Calu3 (cell line): ENCODE results near the gene COL5A1. TPM values are rescaled to one million over a fixed set of nuclear protein-coding genes. Genes with fewer than 3 reads are reported as not detected.

Experiments used
- BruUV-seq: library from RNA; stranded (reverse); fragments of 400-500 nt; replicated peaks from 2 replicates; lab custom pipeline; 2021; lab: Mats Ljungman, UMichigan
- CTCF ChIA-PET: fragments of 300-600 bp; sonication (Branson Sonifier 250); formaldehyde crosslinking; loops from one replicate; lab custom pipeline; 2022; ENCODE audit warnings: antibody characterized with exemption; lab: Charles Lee
- DNase-seq: peaks from one replicate; pipeline ENCODE4 v3.0.0; 2022
- H3K27ac Mint-ChIP-seq: one replicate; pipeline ENCODE4 v1.8.0; 2022; ENCODE audit warnings: mixed read lengths; ENCODE audit not compliant: unreplicated experiment
- H3K27me3 Mint-ChIP-seq: one replicate; pipeline ENCODE4 v1.8.0; 2022; ENCODE audit warnings: mixed read lengths; ENCODE audit not compliant: unreplicated experiment
- H3K36me3 Mint-ChIP-seq: one replicate; pipeline ENCODE4 v1.8.0; 2022; ENCODE audit warnings: mild to moderate bottlenecking, moderate library complexity, mixed read lengths; ENCODE audit not compliant: insufficient read depth, unreplicated experiment
- H3K4me1 Mint-ChIP-seq: one replicate; pipeline ENCODE4 v1.8.0; 2022; ENCODE audit warnings: mild to moderate bottlenecking, low read depth, mixed read lengths; ENCODE audit not compliant: unreplicated experiment
- H3K4me3 Mint-ChIP-seq: one replicate; pipeline ENCODE4 v1.8.0; 2022; ENCODE audit warnings: mild to moderate bottlenecking, low read depth, moderate library complexity, mixed read lengths; ENCODE audit not compliant: unreplicated experiment
- H3K9me3 Mint-ChIP-seq: one replicate; pipeline ENCODE4 v1.8.0; 2022; ENCODE audit warnings: low read depth, mixed read lengths; ENCODE audit not compliant: unreplicated experiment
- intact Hi-C: fragments of 100-400 bp; cut with micrococcal nuclease; formaldehyde crosslinking; loops from one replicate; pipeline ENCODE4 v1.10.0; 2022; ENCODE audit not compliant: unreplicated experiment
- total RNA-seq: library from RNA; stranded (reverse); gene quantifications from 2 replicates; pipeline ENCODE4 v1.2.3, GENCODE V29; 2022
- TF ChIP-seq, protein P1 (sequence below): fragments of 200-600 bp; IDR thresholded peaks from one replicate; pipeline ENCODE4 v1.8.0; 2022; ENCODE audit warnings: antibody characterized with exemption; ENCODE audit not compliant: unreplicated experiment

The COL5A1 gene
- total RNA-seq, 1 experiment from 2014 or later: not detected

DNA sequence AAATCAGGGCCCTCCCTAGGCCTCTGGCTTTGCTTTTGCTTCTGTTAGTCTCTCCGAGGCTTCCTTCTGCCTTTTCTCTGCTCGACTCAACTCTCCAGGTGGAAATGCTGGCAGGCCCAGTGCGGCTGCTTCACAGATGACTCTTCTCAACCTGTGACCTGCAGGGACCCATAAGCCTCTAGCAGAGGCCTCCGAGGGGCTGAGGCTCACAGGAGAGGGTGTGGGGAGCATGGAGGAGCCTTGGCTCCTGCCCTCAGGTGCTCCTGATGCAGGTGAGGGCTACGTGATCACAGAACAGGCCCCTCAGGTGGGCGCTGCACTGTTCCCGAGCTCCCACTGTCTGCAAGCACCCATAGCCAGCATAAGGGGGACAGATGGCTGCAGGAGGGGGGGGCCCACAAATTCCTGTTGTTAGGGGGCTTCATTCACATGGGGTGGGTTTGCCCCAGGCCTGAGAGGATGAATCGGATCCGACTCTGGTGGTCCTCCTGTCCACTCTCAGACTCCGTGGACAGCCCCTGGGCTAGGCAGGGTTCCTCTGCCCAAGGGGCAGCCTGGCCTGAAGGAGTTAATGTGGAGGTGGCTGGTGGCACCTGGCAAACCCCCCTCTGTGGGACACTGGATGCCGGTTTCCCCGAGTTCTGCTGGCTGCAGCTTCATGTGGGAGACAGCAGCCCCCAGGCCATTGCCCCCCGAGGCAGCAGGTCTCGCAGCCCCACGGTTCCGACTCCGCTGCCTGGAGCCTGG is 228.1 kb downstream of the COL5A1 start:
- CTCF ChIA-PET: no interaction called here
- DNase-seq: no peak
- Mint-ChIP-seq H3K4me3 (no peak overlapping the region), H3K27ac (no peak overlapping the region), H3K9me3 (peaks cover 4% of the 10 kb centered on the region), H3K27me3 (no peaks in the 10 kb centered on the region), H3K36me3 (no peaks in the 10 kb centered on the region), H3K4me1 (no peaks in the 10 kb centered on the region)
- BruUV-seq: no TSS peak
- intact Hi-C loops: no loop called here
- TF ChIP-seq, protein P1, sequence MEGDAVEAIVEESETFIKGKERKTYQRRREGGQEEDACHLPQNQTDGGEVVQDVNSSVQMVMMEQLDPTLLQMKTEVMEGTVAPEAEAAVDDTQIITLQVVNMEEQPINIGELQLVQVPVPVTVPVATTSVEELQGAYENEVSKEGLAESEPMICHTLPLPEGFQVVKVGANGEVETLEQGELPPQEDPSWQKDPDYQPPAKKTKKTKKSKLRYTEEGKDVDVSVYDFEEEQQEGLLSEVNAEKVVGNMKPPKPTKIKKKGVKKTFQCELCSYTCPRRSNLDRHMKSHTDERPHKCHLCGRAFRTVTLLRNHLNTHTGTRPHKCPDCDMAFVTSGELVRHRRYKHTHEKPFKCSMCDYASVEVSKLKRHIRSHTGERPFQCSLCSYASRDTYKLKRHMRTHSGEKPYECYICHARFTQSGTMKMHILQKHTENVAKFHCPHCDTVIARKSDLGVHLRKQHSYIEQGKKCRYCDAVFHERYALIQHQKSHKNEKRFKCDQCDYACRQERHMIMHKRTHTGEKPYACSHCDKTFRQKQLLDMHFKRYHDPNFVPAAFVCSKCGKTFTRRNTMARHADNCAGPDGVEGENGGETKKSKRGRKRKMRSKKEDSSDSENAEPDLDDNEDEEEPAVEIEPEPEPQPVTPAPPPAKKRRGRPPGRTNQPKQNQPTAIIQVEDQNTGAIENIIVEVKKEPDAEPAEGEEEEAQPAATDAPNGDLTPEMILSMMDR: no peak

DNA sequence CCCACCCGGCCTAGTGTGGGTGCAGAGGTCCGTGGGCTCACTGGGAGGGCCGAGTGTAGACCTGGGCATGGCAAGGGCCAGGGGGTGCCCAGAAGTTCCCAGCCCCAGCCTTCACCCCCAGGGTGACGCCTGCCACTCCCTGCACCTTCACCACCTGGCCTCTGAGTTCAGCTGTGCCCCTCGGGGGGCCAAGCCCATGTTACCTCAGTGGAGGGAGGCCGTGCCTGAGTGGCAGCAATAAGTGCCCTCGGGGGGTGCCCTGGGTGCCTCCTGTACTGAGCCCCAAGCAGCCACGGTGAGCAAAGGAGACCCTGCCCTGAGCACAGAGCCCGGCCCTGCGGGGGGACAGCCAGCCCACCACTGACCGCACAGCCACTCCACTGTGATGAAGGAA is 228.7 kb downstream of the COL5A1 start:
- Mint-ChIP-seq H3K4me1 (no peaks in the 10 kb centered on the region), H3K9me3 (peaks cover 4% of the 10 kb centered on the region), H3K27me3 (no peaks in the 10 kb centered on the region), H3K4me3 (no peak overlapping the region), H3K27ac (no peak overlapping the region), H3K36me3 (no peaks in the 10 kb centered on the region)
- CTCF ChIA-PET: no interaction called here
- BruUV-seq: no TSS peak
- TF ChIP-seq, protein P1: no peak
- intact Hi-C loops: no loop called here
- DNase-seq: no peak

DNA sequence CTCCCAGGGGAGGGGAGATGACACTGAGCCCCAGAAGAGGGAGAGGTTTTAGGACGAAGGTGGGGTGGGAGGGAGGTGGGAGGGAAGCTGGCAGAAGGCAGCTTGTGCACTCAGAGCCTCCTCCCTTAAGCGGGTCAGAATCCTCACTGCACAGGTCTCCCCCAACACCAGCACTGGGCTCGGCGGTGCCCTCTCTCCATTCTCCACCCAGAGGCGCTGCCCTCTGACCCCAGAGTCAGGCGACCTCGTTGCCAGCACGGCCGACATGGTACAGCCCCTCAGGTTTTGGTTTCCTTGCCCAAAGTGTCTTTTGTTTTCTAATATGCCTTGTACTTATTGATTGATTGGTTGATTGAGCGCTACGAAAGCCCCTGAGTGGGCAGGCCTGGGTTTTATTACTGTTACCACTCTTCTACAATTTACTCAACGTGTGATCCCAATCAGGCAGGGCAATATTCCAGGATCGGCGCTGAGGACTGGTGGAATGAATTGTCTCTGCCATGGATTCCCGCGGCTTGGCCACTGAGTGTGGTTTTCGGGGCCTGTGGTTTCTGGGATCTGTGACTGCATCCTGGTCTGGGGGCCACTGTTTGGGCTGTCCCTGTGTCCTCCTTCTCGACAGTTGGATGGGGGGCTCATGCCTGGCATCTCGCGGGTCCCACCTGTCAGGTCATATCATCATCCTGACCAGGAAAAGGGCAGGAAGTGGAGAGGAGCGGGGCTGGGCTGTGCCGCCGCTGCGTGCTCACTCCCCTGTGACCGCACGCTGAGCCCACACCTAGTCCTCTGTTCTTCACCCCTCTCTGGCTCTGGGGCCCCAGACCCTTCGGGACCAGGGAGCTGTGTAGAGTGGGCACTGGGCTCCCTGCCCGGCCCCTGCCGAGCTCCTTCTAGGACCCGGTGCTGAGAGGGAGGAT is 229.4 kb downstream of the COL5A1 start:
- peaks cover 4% of the 10 kb centered on the region for H3K9me3 Mint-ChIP-seq
- intact Hi-C loops: no loop called here
- no peaks in the 10 kb centered on the region for H3K27me3 Mint-ChIP-seq
- DNase-seq: no peak
- H3K4me1 Mint-ChIP-seq: no peaks in the 10 kb centered on the region
- TF ChIP-seq, protein P1: no peak
- H3K36me3 Mint-ChIP-seq: no peaks in the 10 kb centered on the region
- CTCF ChIA-PET: no interaction called here
- no peak overlapping the region for H3K27ac Mint-ChIP-seq
- H3K4me3 Mint-ChIP-seq: no peak overlapping the region
- BruUV-seq: no TSS peak

DNA sequence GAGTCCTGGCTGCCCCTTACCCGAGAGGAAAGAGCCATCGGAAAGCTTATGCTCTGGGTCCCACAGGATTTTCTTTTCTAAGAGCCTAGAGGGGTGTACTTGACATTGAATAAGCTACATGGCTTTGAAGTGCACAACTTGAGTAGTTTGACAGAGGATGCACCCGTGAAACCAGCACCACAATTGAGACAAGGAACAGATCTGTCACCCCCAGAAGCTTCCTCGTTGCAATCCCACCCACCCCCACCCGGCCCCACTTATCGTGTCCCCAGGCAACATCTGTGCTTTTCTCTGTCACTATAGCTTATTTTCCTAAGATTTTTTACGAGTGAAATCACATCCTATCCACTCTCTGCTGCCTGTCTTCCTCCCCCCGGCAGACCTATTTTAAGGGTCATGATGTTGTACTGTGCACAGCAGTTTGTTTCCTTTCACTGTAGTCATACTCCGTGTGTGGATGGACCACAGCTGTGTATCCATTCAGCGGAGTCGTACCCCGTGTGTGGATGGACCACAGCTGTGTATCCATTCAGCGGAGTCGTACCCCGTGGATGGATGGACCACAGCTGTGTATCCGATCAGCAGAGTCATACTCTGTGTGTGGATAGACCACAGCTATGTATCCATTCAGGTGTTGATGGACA is 230.2 kb downstream of the COL5A1 start:
- Mint-ChIP-seq H3K27ac (no peak overlapping the region), H3K4me3 (no peak overlapping the region)
- BruUV-seq: no TSS peak

More for the DNA sequence above, 230.2 kb downstream of the COL5A1 start:
- no peaks in the 10 kb centered on the region for H3K36me3 Mint-ChIP-seq
- no peaks in the 10 kb centered on the region for H3K4me1 Mint-ChIP-seq
- peaks cover 4% of the 10 kb centered on the region for H3K9me3 Mint-ChIP-seq
- CTCF ChIA-PET: no interaction called here
- intact Hi-C loops: no loop called here
- no peak for DNase-seq
- TF ChIP-seq, protein P1: no peak
- H3K27me3 Mint-ChIP-seq: no peaks in the 10 kb centered on the region
